Measurements from ENCODE around the gene ME1. TPM values are rescaled to one million over a fixed set of nuclear protein-coding genes. Genes with fewer than 3 reads are reported as not detected.
A peak's percentile ranks its signal among the peaks of the same experiment; 100 is the strongest.
"Not testable (repeated sequence)": the region's sequence is repeated elsewhere in the genome, so short reads cannot be mapped to it uniquely, and the experiment has no call there.

ME1 gene
- total RNA-seq, 1 donor from 2014 or later, result 7.9 TPM

DNA sequence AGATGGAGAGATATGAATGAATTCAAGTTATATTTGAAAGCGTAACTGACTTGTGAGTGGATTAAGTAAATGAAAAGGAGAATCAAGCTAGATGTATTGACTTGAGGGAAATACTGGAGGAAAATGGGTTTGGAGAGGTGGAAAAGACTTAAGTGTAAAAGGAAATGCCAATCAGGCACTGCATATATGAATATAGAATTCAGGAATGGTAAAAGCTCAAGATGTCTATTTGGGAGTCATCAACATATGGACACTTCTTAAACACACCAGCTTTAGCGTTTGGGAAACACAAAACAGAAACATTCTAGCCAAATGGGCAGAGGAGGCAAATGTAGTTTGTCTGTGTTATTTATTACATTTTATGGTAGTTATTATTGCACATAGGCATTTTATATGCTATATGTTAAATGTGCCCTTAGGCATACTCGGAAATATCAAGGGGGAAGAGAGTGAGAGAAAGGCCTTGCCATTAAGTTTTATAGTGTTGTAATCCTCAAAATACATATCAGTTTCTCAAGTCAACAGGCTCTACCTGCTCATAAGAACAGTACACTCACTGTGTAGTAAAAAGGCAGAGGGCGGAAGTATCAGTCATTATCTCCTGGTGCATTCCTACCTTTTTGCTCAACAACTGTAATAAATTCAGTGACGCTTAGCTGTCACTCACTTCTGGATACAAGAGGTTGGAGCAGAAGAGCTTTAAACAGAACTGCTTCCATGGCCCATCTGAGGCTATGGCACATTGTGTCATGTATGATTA, 33.7 kb upstream of the ME1 start:
- TF ChIP-seq CTCF (IDR thresholded peaks at IDR 0.05; ENCODE audit: unreplicated experiment), result no peak
- H3K4me1 Mint-ChIP-seq (ENCODE audit: low read depth), result peaks cover 1% of the 10 kb centered on the region
- H3K4me3 Mint-ChIP-seq (ENCODE audit: low read depth), result no peak overlapping the region
- no peaks in the 10 kb centered on the region for H3K9me3 Mint-ChIP-seq (ENCODE audit: low read depth)
- H3K27ac Mint-ChIP-seq, result no peak overlapping the region
- DNase-seq (ENCODE audit: low spot score, unreplicated experiment), result no peak
- no peaks in the 10 kb centered on the region for H3K36me3 Mint-ChIP-seq (ENCODE audit: insufficient read depth)
- H3K27me3 Mint-ChIP-seq, result no peaks in the 10 kb centered on the region

GRCh38 chr6:83463886-83464285, 33.0 kb upstream of the ME1 start:
- Mint-ChIP-seq H3K4me1 (ENCODE audit: low read depth) (peaks cover 1% of the 10 kb centered on the region), H3K27ac (no peak overlapping the region), H3K4me3 (ENCODE audit: low read depth) (no peak overlapping the region), H3K9me3 (ENCODE audit: low read depth) (no peaks in the 10 kb centered on the region), H3K27me3 (no peaks in the 10 kb centered on the region), H3K36me3 (ENCODE audit: insufficient read depth) (no peaks in the 10 kb centered on the region)
- TF ChIP-seq CTCF (IDR thresholded peaks at IDR 0.05; ENCODE audit: unreplicated experiment), result no peak
- DNase-seq (ENCODE audit: low spot score, unreplicated experiment), result no peak

- Mint-ChIP-seq H3K27ac (no peak overlapping the region), H3K4me1 (ENCODE audit: low read depth) (peaks cover 1% of the 10 kb centered on the region), H3K36me3 (ENCODE audit: insufficient read depth) (no peaks in the 10 kb centered on the region), H3K4me3 (ENCODE audit: low read depth) (no peak overlapping the region), H3K9me3 (ENCODE audit: low read depth) (no peaks in the 10 kb centered on the region), H3K27me3 (no peaks in the 10 kb centered on the region)
- DNase-seq (ENCODE audit: low spot score, unreplicated experiment), result no peak
- TF ChIP-seq CTCF (IDR thresholded peaks at IDR 0.05; ENCODE audit: unreplicated experiment), result no peak
Measured at GRCh38 chr6:83462524-83462923, 31.7 kb upstream of the ME1 start.

DNA sequence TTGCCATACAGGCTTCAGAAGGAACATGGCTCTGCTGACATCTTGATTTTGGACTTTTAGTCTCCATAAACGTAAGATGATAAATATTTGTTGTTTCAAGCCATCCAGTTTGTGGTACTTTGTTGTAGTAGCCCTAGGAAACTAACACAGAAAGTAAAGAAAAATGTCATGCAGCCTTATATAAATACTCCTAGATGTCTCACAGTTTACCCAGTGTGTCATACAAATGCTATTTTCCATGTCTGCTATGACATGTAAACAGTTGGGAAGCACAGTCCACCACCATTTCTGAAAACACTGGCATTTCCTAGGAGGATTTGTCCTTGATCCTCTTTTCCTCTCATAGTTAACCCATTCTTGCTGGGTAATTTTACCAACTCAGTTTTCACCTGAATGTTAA, 30.6 kb upstream of the ME1 start:
- DNase-seq (ENCODE audit: low spot score, unreplicated experiment), result no peak
- H3K9me3 Mint-ChIP-seq (ENCODE audit: low read depth), result no peaks in the 10 kb centered on the region
- no peak for TF ChIP-seq CTCF (IDR thresholded peaks at IDR 0.05; ENCODE audit: unreplicated experiment)
- H3K36me3 Mint-ChIP-seq (ENCODE audit: insufficient read depth), result no peaks in the 10 kb centered on the region
- no peaks in the 10 kb centered on the region for H3K27me3 Mint-ChIP-seq
- peaks cover 1% of the 10 kb centered on the region for H3K4me1 Mint-ChIP-seq (ENCODE audit: low read depth)
- H3K27ac Mint-ChIP-seq, result no peak overlapping the region
- H3K4me3 Mint-ChIP-seq (ENCODE audit: low read depth), result no peak overlapping the region

DNA sequence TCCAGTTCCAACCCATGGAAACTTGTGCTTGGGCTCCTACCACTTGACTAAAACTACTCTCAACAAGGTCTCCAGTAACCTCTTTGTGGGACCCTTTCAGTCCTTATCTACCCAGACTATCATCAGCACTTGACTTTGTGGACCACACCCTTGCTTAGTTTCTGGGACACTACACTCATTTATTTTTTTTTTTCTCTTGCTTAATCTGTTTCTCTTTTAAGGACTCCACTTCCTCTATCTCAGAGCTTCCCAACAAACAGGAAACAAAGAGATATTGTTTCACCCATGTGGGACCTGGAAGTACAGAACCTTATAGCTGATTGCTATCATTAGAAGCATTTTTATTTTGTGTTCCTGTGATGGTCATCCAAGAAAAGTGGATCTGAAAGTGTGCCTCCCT, 28.8 kb upstream of the ME1 start:
- H3K27me3 Mint-ChIP-seq, result no peaks in the 10 kb centered on the region

GRCh38 chr6:83450015-83450414, 19.2 kb upstream of the ME1 start:
- not testable (repeated sequence) for H3K4me3 Mint-ChIP-seq (ENCODE audit: low read depth); H3K36me3 Mint-ChIP-seq (ENCODE audit: insufficient read depth); H3K9me3 Mint-ChIP-seq (ENCODE audit: low read depth); DNase-seq (ENCODE audit: low spot score, unreplicated experiment); H3K27ac Mint-ChIP-seq; H3K4me1 Mint-ChIP-seq (ENCODE audit: low read depth); H3K27me3 Mint-ChIP-seq

More for the DNA sequence above, 28.8 kb upstream of the ME1 start:
- Mint-ChIP-seq H3K4me3 (ENCODE audit: low read depth) (no peak overlapping the region), H3K4me1 (ENCODE audit: low read depth) (peaks cover 1% of the 10 kb centered on the region), H3K9me3 (ENCODE audit: low read depth) (no peaks in the 10 kb centered on the region), H3K36me3 (ENCODE audit: insufficient read depth) (no peaks in the 10 kb centered on the region), H3K27ac (peak overlapping the region; percentile 61)
- no peak for DNase-seq (ENCODE audit: low spot score, unreplicated experiment)
- no peak for TF ChIP-seq CTCF (IDR thresholded peaks at IDR 0.05; ENCODE audit: unreplicated experiment)

DNA sequence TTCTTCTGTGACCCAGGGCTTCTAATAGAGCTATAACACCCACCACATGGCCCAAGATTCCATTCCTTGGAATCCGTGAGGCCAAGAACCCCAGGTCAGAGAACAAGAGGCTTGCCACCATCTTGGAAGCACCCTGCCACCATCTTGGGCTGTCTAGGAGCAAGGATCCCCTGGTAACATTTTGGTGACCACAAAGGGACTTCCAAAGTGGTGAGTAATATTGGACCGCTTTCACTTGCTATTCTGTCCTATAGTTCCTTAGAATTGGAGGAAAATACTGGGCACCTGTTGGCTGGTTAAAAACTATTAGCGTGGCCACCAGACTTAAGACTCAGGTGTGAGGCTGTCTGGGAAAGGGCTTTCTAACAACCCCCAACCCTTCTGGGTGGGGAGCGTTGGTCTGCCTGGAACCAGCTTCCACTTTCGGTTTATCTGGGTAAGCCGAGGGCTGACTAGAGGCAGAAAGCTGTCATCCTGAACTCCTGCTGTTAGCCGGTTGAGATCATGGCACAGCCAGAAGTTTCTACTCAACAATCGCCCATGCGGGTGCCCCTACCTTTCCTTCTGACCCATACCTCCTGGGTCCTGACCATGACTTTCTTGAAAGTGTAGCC, 13.3 kb upstream of the ME1 start:
- H3K27me3 Mint-ChIP-seq; H3K9me3 Mint-ChIP-seq (ENCODE audit: low read depth); H3K27ac Mint-ChIP-seq; H3K36me3 Mint-ChIP-seq (ENCODE audit: insufficient read depth); H3K4me3 Mint-ChIP-seq (ENCODE audit: low read depth); DNase-seq (ENCODE audit: low spot score, unreplicated experiment); H3K4me1 Mint-ChIP-seq (ENCODE audit: low read depth): not testable (repeated sequence)

Data from progenitor cell of endocrine pancreas (in vitro differentiated cells).